Peyer's patch (tissue), 4 donors: Measurements from ENCODE around the gene PRKAR1B. TPM values are rescaled to one million over a fixed set of nuclear protein-coding genes. Genes with fewer than 3 reads are reported as not detected.

Experiments
- DNase-seq, 3 donors: peaks; one replicate each; pipeline ENCODE4 v3.0.0-alpha.2; 2017 to 2019
- H3K27ac ChIP-seq, 4 donors: fragments of 200-600 bp; sonication (generic); one replicate each; pipeline ENCODE4 v1.5.1; 2016 to 2019
- H3K27me3 ChIP-seq, 2 donors: fragments of 200-600 bp; sonication (generic); one replicate each; pipeline ENCODE4 v1.5.1; 2019
- H3K36me3 ChIP-seq, 3 donors: fragments of 200-600 bp; sonication (generic); one replicate each; pipeline ENCODE4 v1.5.1; 2016 to 2019
- H3K4me1 ChIP-seq, 4 donors: fragments of 200-600 bp; sonication (generic); one replicate each; pipeline ENCODE4 v1.5.1; 2016 to 2019
- H3K4me3 ChIP-seq, 4 donors: fragments of 200-600 bp; sonication (generic); 1 replicate in 3 of 4; 2 replicates in 1 of 4; pipeline ENCODE4 v1.5.1; 2016 to 2019; ENCODE audit warnings: mild to moderate bottlenecking in 1 of 4
- H3K9me3 ChIP-seq, 4 donors: fragments of 200-600 bp; sonication (generic); one replicate each; pipeline ENCODE4 v1.5.1; 2016 to 2019; ENCODE audit warnings: mild to moderate bottlenecking in 1 of 4
- CTCF ChIP-seq, 6 experiments: fragments of 450-650 bp in 4 of 6; fragments of 200-600 bp in 2 of 6; sonication (generic) in 1 of 6; IDR thresholded peaks; one replicate each; pipeline ENCODE4 v1.5.1; 2017 to 2019; ENCODE audit warnings: antibody characterized with exemption in 6 of 6, mild to moderate bottlenecking in 3 of 6, moderate library complexity in 1 of 6
- POLR2A ChIP-seq, 2 donors: fragments of 450-650 bp; IDR thresholded peaks; one replicate each; pipeline ENCODE4 v1.5.1; 2017; ENCODE audit warnings: antibody characterized with exemption in 2 of 2, mild to moderate bottlenecking in 2 of 2, moderate library complexity in 2 of 2
- total RNA-seq, 4 donors: library from RNA; depleted of rRNA; stranded (reverse); fragments of >200 nt; gene quantifications; one replicate each; pipeline ENCODE4 v1.1.0, GENCODE V29; 2016

The PRKAR1B gene
- total RNA-seq, 4 donors from 2014 or later = 13.0 to 42.9 (median 17.0) TPM

GRCh38 chr7:549066-549890, 177.8 kb downstream of the PRKAR1B start:
- H3K27ac ChIP-seq = no peak overlapping the region
- H3K4me3 ChIP-seq = no peak overlapping the region
- H3K9me3 ChIP-seq = no peaks in the 10 kb centered on the region
- H3K4me1 ChIP-seq = no peaks in the 10 kb centered on the region
- H3K36me3 ChIP-seq = no peaks in the 10 kb centered on the region
- no peaks in the 10 kb centered on the region for H3K27me3 ChIP-seq
- no peak for DNase-seq
- TF ChIP-seq POLR2A (IDR thresholded peaks at IDR 0.05) (no peak), CTCF (IDR thresholded peaks at IDR 0.05) (no peak)

- Histone ChIP-seq H3K4me1 (no peaks in the 10 kb centered on the region), H3K9me3 (no peaks in the 10 kb centered on the region), H3K36me3 (no peaks in the 10 kb centered on the region), H3K27ac (no peak overlapping the region), H3K27me3 (no peaks in the 10 kb centered on the region), H3K4me3 (no peak overlapping the region)
- no peak for TF ChIP-seq POLR2A (IDR thresholded peaks at IDR 0.05)
- TF ChIP-seq CTCF (IDR thresholded peaks at IDR 0.05) = no peak
- no peak for DNase-seq
These were observed 178.7 kb downstream of the PRKAR1B start for GRCh38 chr7:548401-548800.

- Histone ChIP-seq H3K36me3 (no peaks in the 10 kb centered on the region), H3K27ac (no peak overlapping the region), H3K4me3 (no peak overlapping the region), H3K27me3 (no peaks in the 10 kb centered on the region), H3K4me1 (no peaks in the 10 kb centered on the region), H3K9me3 (no peaks in the 10 kb centered on the region)
- TF ChIP-seq CTCF (IDR thresholded peaks at IDR 0.05) = no peak
- TF ChIP-seq POLR2A (IDR thresholded peaks at IDR 0.05) = no peak
- no peak for DNase-seq
These were observed 181.6 kb downstream of the PRKAR1B start for GRCh38 chr7:545470-545869.

GRCh38 chr7:544338-545221, 182.5 kb downstream of the PRKAR1B start:
- peaks cover 0 to 5% (median 0%) of the 10 kb centered on the region in 4 donors for H3K4me1 ChIP-seq
- H3K36me3 ChIP-seq = no peaks in the 10 kb centered on the region
- no peaks in the 10 kb centered on the region for H3K9me3 ChIP-seq
- TF ChIP-seq CTCF (IDR thresholded peaks at IDR 0.05) (no peak), POLR2A (IDR thresholded peaks at IDR 0.05) (no peak)
- DNase-seq = no peak
- no peaks in the 10 kb centered on the region for H3K27me3 ChIP-seq
- no peak overlapping the region for H3K4me3 ChIP-seq
- no peak overlapping the region for H3K27ac ChIP-seq

- Histone ChIP-seq H3K36me3 (no peaks in the 10 kb centered on the region), H3K9me3 (no peaks in the 10 kb centered on the region), H3K27ac (peak overlapping the region in 1 of 4 donors; percentile 39), H3K4me3 (no peak overlapping the region), H3K4me1 (peaks cover 0 to 12% (median 2%) of the 10 kb centered on the region in 4 donors), H3K27me3 (no peaks in the 10 kb centered on the region)
- DNase-seq = no peak
- no peak for TF ChIP-seq CTCF (IDR thresholded peaks at IDR 0.05)
- no peak for TF ChIP-seq POLR2A (IDR thresholded peaks at IDR 0.05)
These were observed 183.4 kb downstream of the PRKAR1B start for GRCh38 chr7:543501-544337.
